Ramos (cell line): ENCODE data around the gene MDC1.

Experiments
- in situ Hi-C: fragments of 300-500 bp; cut with MboI; formaldehyde crosslinking; loops from one replicate; pipeline ENCODE4 v1.14.3; 2022; ENCODE audit warnings: low sequenced_read_pairs; ENCODE audit not compliant: unreplicated experiment

The MDC1 gene

GRCh38 chr6:30748851-30749540 is 31.9 kb upstream of the MDC1 start:
- in situ Hi-C loops: no loop called here

GRCh38 chr6:30747902-30748769 is 31.1 kb upstream of the MDC1 start:
- in situ Hi-C loops: no loop called here

- in situ Hi-C loops: no loop called here
Measured at GRCh38 chr6:30747300-30747687, 30.2 kb upstream of the MDC1 start.

- in situ Hi-C loops: loop anchor here (5.0 kb wide), 1 partner anchor 262 kb away; no protein-coding TSS in a partner anchor
Measured at GRCh38 chr6:30744054-30744805, 27.1 kb upstream of the MDC1 start, which contains the start of gene IER3. Gene IER3, minus strand, starts transcription at chr6:30744547. Its CDS starts 29 bp downstream, at chr6:30744518.

- in situ Hi-C loops: loop anchor here (5.0 kb wide), 1 partner anchor 261 kb away; no protein-coding TSS in a partner anchor
Measured at GRCh38 chr6:30743099-30744053, 26.3 kb upstream of the MDC1 start.

GRCh38 chr6:30742316-30743098 is 25.4 kb upstream of the MDC1 start, which contains the start of gene FLOT1:
Gene FLOT1, minus strand, starts transcription at chr6:30742687. Its CDS starts 498 bp downstream, at chr6:30742189.
- in situ Hi-C loops: loop anchor here (5.0 kb wide), 1 partner anchor 260 kb away; no protein-coding TSS in a partner anchor

- in situ Hi-C loops: loop anchor here (5.0 kb wide), 1 partner anchor 260 kb away; no protein-coding TSS in a partner anchor
Measured at GRCh38 chr6:30741789-30742315, 24.8 kb upstream of the MDC1 start.

- in situ Hi-C loops: loop anchor here (5.0 kb wide), 1 partner anchor 259 kb away; no protein-coding TSS in a partner anchor
Measured at GRCh38 chr6:30741063-30741779, 24.1 kb upstream of the MDC1 start.

- in situ Hi-C loops: loop anchor here (5.0 kb wide), 1 partner anchor 258 kb away; no protein-coding TSS in a partner anchor
Measured at GRCh38 chr6:30740540-30740870, 23.4 kb upstream of the MDC1 start.

GRCh38 chr6:30738532-30738931 is 21.5 kb upstream of the MDC1 start:
- in situ Hi-C loops: no loop called here

- in situ Hi-C loops: no loop called here
Measured at GRCh38 chr6:30735668-30736314, 18.7 kb upstream of the MDC1 start.

GRCh38 chr6:30732237-30732943 is 15.3 kb upstream of the MDC1 start:
- in situ Hi-C loops: no loop called here

GRCh38 chr6:30730601-30731435 is 13.7 kb upstream of the MDC1 start:
- in situ Hi-C loops: no loop called here

- in situ Hi-C loops: loop anchor here (5.0 kb wide), 1 partner anchor 56 kb away; the partner anchor contains the start of gene DHX16
Measured at GRCh38 chr6:30727920-30728553, 11.0 kb upstream of the MDC1 start.
